Astrocyte of the cerebellum (primary cell): Measurements from ENCODE around the gene ACACB.

Experiments
- DNase-seq: peaks from one replicate; pipeline ENCODE4 v3.0.0-alpha.2; 2011; ENCODE audit warnings: low read depth
- H3K4me3 ChIP-seq: 2 replicates; pipeline ENCODE4 v1.5.1; 2011; ENCODE audit warnings: mild to moderate bottlenecking, low read depth, low read length, moderate library complexity
- in situ Hi-C: cut with HindIII; loops from 2 replicates; pipeline ENCODE4 v1.10.0; 2017; ENCODE audit warnings: low sequenced_read_pairs
- TF ChIP-seq, protein P1 (sequence below): IDR thresholded peaks from 2 replicates; pipeline ENCODE4 v1.5.1; 2012; ENCODE audit warnings: low read length, low read depth, moderate library complexity, mild to moderate bottlenecking; ENCODE audit errors: missing control alignments

ACACB gene

DNA sequence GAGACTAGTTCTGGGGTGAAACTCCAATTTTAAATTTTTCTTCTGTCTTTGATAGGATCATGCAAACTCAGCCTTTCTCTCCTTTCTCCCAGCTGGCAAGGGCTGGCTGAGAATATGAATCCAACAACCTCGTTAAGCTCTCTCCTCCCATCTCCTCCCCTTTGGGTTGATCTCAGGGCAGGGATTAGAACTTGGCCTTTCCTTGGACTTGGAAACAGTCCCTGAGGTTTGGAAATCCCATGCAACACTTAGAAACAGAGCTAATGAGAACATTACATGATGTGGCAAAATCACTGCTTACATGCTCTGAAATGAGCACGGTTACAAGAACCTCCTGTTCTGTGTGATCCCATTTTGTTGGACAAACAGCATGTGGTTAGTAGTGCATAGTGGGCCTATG lies 31.6 kb downstream of the ACACB start:
- TF ChIP-seq, protein P1, sequence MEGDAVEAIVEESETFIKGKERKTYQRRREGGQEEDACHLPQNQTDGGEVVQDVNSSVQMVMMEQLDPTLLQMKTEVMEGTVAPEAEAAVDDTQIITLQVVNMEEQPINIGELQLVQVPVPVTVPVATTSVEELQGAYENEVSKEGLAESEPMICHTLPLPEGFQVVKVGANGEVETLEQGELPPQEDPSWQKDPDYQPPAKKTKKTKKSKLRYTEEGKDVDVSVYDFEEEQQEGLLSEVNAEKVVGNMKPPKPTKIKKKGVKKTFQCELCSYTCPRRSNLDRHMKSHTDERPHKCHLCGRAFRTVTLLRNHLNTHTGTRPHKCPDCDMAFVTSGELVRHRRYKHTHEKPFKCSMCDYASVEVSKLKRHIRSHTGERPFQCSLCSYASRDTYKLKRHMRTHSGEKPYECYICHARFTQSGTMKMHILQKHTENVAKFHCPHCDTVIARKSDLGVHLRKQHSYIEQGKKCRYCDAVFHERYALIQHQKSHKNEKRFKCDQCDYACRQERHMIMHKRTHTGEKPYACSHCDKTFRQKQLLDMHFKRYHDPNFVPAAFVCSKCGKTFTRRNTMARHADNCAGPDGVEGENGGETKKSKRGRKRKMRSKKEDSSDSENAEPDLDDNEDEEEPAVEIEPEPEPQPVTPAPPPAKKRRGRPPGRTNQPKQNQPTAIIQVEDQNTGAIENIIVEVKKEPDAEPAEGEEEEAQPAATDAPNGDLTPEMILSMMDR = no peak
- H3K4me3 ChIP-seq = no peak overlapping the region
- in situ Hi-C loops = no loop called here
- DNase-seq = no peak

DNA sequence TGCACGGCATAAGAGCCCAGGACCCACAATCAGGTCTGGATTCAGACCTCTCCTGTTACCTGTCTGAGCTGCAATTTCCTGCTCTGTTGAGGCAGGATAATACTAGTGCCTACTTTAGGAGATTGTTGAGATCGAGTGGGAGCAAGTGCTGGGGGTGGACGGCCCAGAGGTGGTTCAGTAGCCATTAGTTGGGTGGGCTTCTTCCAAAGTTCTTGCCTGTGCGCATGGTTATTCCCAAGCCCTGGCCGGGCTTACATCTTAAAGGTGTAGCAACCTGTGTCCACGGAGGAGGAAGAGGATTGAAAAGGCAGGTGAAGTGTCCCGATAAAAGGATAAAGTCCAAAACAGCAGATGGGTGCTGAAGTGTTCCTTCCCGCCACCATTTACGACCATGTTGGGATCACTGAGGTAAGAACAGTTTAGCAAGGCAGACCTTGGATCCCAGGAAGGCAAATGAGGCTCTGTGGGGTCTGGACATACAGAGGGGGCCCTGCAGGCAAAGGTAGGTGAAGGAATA lies 33.8 kb downstream of the ACACB start:
- H3K4me3 ChIP-seq = no peak overlapping the region
- TF ChIP-seq, protein P1 = no peak
- in situ Hi-C loops = no loop called here
- DNase-seq = no peak

DNA sequence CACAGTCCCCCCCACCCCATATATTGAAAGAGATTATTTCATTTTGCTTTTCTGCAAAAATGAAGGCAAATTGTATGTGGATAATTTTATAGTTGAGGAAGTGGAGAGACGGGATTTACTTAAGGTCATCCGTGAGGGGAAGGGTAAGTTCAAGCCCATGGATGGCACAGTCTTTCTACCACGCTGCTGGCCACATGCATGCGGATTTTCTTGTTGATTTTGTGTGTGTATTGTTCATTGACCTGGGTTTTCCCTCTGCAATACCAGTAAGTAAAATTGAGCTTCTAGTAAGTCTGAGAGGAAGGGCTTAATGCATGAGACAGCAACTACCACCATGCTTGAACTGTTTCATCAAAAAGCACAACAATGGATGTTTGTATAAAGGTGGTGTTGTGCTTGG lies 35.1 kb downstream of the ACACB start:
- H3K4me3 ChIP-seq = no peak overlapping the region
- TF ChIP-seq, protein P1 = no peak
- in situ Hi-C loops = no loop called here
- no peak for DNase-seq

DNA sequence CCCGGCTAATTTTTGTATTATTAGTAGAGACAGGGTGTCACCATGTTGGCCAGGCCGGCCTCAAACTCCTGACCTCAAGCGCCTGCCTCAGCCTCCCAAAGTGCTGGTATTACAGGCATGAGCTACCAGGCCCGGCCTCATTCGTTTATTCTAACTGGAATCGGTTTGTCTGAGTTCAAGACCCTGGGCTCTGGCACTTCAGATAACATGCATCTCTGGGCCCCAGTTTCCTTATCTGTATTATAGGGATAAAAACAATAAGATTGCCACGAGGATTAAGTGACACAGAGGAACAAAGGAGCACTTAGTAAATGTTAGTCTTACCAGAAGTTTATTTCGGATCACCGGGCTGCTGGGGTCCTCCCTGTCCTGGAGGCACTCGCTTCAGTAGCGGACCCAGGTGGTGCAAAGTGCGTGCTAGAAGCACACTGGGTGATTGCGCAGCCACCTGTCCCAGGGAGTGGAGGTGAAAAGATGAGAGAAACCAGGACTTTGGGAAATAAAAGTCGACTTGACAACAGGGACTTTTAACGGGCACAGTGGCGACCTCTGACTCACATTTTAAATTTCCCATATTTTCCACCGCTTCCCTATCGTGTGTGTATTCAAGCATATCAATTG lies 37.5 kb downstream of the ACACB start:
- H3K4me3 ChIP-seq = peak overlapping the region; percentile 52
- DNase-seq = no peak
- TF ChIP-seq, protein P1 = no peak
- in situ Hi-C loops = no loop called here

DNA sequence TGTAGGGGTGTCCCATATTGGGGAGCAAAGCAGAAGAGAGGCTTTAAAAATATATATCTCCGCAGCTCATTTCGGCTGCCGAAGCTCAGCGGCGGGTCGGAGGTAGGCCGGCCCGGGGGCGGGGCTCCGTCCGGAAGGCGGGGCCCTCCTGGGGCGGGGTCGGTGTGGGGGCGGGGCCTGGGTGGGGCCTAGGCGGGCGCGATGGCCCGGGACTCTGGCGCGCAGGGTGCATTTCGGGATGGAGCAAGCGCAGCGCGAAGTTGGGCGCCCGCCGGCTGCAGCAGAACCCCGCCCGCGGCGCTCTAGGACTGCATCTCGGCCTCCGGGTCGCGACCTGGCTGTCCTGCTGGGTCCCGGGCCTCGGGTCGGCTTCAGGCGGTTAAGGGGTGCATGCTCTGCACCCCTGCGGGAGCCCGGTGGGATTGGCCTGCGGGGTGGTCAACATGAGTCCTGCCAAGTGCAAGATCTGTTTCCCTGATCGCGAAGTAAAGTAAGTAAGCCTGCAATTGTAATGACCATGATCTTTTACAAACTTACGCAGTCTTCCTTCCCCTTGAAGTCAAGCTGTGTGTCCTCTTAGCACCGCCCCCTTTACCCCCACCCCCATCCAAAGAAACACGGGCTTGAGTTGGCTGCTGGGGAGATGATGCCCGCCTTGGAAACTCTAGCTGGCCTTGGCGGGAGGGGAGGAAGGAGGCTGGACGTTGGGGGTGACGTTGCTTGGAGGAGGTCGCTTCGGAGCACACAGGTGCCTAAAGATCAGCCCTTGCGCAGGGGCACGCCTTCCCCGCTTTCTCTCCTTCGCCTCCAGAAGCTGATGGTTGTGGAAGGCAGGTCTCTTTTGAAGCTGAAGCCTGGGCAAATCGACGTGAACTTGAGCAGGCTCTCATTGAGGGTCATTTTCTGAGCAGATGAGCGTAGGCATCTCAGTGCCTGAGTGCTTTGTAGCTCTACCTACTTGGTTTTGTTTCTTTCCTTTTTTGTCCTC lies 38.4 kb downstream of the ACACB start:
- DNase-seq = peak; percentile 13
- in situ Hi-C loops = no loop called here
- TF ChIP-seq, protein P1 = no peak
- peak overlapping the region; percentile 52 for H3K4me3 ChIP-seq

DNA sequence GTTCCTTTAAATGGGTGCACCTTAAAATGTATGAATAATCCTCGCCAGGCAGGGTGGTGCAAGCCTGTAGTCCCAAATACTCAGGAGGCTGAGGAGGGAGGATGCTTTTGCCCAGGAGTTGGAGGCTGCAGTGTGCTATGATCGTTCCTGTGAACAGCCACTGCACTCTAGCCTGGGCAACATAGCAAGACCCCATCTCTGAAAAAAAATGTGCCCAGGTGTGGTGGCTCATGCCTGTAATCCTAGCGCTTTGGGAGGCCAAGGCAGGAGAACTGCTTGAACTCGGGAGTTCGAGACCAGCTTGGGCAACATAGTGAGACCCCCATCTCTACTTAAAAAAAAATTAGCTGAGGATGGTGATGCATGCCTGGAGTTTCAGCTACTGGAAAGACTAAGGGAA lies 39.6 kb downstream of the ACACB start:
- H3K4me3 ChIP-seq = no peak overlapping the region
- in situ Hi-C loops = no loop called here
- no peak for DNase-seq
- TF ChIP-seq, protein P1 = no peak
